WI38 (cell line): ENCODE results near the gene CRYBA2.

ENCODE experiments used
- H3K4me3 ChIP-seq: 2 replicates; pipeline ENCODE4 v1.5.1; 2011; ENCODE audit warnings: low read depth, mild to moderate bottlenecking, control low read depth, low read length
- TF ChIP-seq, protein P1 (sequence below): IDR thresholded peaks from 2 replicates; pipeline ENCODE4 v1.5.1; 2012; ENCODE audit warnings: low read depth, mild to moderate bottlenecking, control low read depth, low read length

The CRYBA2 gene

DNA sequence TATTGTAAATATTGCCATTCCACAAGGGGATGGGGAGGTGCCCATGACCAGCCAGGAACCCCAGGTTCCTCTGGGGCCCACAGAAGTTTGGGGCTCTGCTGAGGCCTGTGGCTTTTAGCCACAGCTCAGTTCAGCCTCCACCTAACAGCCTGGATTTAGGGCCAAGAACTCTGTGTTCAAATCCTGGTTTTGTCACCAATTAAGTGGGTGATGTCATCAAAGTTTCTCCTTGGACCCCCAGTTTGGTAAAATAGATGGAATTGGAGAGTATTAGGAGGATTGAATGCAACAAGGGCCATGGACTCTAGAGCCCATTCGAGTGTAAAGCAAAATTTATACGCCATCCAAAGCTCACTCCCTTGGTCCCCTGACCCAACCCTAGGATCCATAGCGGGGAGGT is 5.1 kb downstream of the CRYBA2 start:
- TF ChIP-seq, protein P1, sequence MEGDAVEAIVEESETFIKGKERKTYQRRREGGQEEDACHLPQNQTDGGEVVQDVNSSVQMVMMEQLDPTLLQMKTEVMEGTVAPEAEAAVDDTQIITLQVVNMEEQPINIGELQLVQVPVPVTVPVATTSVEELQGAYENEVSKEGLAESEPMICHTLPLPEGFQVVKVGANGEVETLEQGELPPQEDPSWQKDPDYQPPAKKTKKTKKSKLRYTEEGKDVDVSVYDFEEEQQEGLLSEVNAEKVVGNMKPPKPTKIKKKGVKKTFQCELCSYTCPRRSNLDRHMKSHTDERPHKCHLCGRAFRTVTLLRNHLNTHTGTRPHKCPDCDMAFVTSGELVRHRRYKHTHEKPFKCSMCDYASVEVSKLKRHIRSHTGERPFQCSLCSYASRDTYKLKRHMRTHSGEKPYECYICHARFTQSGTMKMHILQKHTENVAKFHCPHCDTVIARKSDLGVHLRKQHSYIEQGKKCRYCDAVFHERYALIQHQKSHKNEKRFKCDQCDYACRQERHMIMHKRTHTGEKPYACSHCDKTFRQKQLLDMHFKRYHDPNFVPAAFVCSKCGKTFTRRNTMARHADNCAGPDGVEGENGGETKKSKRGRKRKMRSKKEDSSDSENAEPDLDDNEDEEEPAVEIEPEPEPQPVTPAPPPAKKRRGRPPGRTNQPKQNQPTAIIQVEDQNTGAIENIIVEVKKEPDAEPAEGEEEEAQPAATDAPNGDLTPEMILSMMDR, result no peak
- no peak overlapping the region for H3K4me3 ChIP-seq

DNA sequence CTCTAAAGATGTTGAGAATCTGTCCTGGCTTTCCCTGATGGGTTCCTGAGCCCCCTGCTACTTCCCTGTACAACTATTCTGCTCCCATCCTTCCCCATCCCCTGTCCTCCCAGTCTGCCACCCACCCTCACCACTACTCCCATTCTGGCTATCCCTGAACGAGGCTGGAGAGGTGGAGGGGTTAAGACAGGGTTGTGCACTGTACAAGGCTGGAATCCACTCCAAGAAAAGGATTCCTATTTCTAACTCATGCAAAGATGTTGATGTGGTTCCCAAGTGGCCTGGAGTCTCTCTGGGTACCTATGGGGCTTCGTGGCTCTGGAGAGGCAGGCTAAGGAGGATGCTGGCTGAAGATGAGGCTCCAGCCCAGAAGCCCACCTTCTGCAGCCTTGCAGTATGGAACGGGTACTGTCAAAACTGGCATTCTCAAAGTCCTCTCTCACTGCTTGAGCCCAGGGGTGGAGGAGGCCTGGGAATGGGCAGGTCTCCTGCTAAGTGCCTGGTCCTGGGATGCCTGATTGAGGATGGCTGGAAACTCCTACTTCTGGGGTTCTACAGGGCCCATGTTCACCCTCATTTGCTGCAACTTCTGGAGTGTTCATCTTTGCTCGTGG is 7.0 kb downstream of the CRYBA2 start:
- TF ChIP-seq, protein P1, result no peak
- H3K4me3 ChIP-seq, result no peak overlapping the region

DNA sequence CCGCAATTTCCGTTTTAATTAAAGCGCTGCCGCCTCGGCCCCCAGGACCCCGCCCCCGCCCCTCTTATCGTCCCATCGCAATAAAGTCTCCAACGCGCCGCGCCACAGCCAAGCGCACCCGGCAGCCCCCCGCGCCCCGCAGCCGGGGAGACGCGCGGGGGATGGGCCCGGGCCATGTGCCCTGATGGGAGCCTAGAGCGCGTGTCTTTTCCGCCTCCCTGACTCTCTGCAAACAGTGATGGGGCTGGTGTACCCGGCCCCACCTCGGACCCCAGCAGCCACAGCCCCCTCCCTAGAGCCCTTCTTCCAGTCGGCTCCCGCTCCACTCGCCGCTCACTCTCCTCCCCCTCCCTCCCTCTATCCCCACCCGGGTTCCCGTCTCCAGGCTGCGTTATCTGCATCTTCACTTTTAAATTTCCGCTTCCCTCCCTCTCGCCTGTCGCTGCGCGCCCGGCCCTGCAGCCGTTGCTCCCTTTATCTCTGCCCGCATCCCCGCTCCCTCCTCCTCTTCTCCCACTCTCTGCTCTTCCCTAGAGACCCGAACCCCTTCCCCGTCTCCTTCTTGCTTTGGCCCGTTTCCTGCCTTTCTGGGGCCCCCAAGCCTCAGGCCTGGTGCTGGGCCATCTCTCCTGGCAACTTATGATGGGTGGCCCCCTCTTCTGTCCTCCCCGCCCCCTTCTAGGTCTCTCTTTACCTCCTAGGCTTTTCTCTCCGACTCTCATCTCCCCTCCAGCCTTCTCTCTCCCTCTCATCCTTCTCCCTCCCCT is 7.7 kb downstream of the CRYBA2 start:
- no peak overlapping the region for H3K4me3 ChIP-seq
- TF ChIP-seq, protein P1, result no peak

DNA sequence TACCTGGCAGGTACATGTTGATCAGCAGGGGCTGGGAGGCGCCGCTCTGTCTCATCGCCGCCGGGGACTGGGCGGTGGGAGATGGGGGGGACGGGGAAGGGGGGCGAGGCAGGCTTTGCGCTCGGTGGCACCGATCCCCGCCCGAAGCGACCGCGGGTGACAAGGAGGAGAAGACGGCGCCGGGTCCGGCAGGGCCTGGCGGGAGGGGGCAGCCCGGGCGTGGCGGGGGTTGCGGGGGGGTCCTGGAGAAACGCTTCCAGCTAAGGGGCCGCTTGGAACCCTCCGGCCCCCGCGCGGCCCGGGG is 8.2 kb downstream of the CRYBA2 start, which contains the start of gene FEV:
TSS of gene FEV (minus strand) at position 164 of the 304 bp plus-strand sequence. CDS start at position 55, 109 bp downstream.
- no peak within 1 kb of the TSS for H3K4me3 ChIP-seq
- TF ChIP-seq, protein P1, result no peak

DNA sequence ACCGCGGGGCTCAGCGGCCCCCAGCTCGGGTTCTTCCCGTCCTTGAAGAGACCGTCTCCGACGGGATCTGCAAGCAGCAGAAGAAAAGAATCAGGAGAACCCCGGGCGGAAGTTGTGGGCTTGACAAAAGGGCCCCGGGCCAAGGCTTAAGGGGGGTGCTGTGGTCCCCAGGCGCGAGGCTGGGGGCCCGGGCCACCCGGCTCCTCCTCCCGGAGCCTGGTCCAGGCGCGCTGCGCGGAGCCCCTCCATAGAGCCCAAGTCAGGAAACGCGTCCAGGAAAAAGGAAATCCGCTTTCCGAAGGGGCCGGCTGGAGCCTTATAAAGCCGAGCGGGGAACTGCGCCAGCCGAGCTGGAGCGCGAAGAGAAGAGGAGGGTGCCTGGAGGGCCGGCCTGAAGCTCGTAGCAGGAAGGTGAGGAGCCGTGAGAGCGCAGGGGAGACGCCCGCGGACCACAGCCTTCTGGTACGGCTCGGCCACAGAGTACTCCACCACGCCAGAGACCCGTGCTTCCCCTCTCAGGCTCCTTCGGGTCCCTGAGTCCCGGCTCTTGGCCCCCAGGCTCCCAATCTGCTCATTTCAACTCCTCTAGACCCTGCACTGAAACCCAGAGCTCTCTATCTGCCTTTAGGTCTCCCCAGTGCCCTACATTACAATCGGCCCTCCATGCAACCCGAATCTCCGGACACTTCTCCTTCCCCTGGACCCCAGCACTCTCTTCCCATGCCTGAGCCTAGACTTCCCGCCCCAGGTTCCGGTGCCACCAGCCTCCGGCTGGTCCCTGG is 8.8 kb downstream of the CRYBA2 start:
- TF ChIP-seq, protein P1, result no peak
- no peak overlapping the region for H3K4me3 ChIP-seq

DNA sequence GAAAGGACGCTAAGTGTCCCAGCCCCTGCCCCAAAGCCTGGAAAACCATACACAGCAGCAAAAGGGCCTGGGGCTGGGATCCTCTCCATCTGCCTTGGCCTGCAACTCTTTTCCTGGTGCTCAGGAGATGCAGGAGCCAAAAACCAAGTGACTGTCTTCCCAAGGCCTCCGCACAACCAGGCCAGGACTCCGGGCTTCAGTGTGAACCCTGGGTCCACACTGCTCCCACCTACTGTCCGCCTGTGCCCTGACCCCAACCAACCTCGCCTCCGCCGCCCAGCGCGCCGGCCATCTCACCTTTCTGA is 9.3 kb downstream of the CRYBA2 start:
- TF ChIP-seq, protein P1, result no peak
- H3K4me3 ChIP-seq, result no peak overlapping the region
